ENCODE results near the gene PRRC2B. TPM values are rescaled to one million over a fixed set of nuclear protein-coding genes. Genes with fewer than 3 reads are reported as not detected.
"Not testable (repeated sequence)": the region's sequence is repeated elsewhere in the genome, so short reads cannot be mapped to it uniquely, and the experiment has no call there.

The PRRC2B gene
- total RNA-seq, 1 experiment from 2014 or later: 219 TPM

DNA sequence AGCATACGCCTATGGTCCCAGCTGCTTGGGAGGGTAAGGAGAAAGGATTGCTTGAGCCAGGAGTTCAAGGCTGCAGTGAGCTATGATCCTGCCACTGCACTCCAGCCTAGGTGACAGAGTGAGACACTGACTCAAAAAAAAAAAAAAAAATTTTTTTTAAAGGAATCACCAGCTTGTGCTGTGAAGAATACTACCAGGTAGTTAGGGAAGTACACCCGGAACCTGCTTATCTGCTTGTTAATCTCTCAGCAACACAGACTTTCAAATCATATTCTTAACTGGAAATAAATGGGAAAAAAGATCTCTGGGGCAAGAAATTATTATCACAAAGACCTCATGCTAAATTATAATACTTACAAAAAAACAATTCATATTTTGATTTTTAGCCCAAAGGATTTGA is 26.4 kb upstream of the PRRC2B start:
- CTCF ChIA-PET: interaction anchor here (0.6 to 0.7 kb wide), 3 partner anchors 18 to 677 kb away, joined by 3 read pairs; no protein-coding TSS in a partner anchor
- DNase-seq: no peak
- H3K4me3 ChIP-seq (ENCODE audit: low read depth, low read length): no peak overlapping the region
- Mint-ChIP-seq H3K4me3 (ENCODE audit: unreplicated experiment) (no peak overlapping the region), H3K27ac (ENCODE audit: unreplicated experiment) (peak overlapping the region; percentile 88), H3K36me3 (ENCODE audit: insufficient read depth, unreplicated experiment) (no peaks in the 10 kb centered on the region), H3K9me3 (ENCODE audit: unreplicated experiment) (no peaks in the 10 kb centered on the region), H3K27me3 (ENCODE audit: insufficient read depth, unreplicated experiment) (no peaks in the 10 kb centered on the region), H3K4me1 (ENCODE audit: low read depth, unreplicated experiment) (peaks cover 16% of the 10 kb centered on the region)
- TF ChIP-seq, protein P1, sequence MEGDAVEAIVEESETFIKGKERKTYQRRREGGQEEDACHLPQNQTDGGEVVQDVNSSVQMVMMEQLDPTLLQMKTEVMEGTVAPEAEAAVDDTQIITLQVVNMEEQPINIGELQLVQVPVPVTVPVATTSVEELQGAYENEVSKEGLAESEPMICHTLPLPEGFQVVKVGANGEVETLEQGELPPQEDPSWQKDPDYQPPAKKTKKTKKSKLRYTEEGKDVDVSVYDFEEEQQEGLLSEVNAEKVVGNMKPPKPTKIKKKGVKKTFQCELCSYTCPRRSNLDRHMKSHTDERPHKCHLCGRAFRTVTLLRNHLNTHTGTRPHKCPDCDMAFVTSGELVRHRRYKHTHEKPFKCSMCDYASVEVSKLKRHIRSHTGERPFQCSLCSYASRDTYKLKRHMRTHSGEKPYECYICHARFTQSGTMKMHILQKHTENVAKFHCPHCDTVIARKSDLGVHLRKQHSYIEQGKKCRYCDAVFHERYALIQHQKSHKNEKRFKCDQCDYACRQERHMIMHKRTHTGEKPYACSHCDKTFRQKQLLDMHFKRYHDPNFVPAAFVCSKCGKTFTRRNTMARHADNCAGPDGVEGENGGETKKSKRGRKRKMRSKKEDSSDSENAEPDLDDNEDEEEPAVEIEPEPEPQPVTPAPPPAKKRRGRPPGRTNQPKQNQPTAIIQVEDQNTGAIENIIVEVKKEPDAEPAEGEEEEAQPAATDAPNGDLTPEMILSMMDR (IDR thresholded peaks at IDR 0.05; ENCODE audit: insufficient read depth in 1 of 2, low read depth in 1 of 2, low read length in 1 of 2, severe bottlenecking in 1 of 2, unreplicated experiment in 1 of 2): no peak
- peaks cover 14% of the 10 kb centered on the region for H3K4me1 ChIP-seq
- H3K9me3 ChIP-seq: no peaks in the 10 kb centered on the region
- POLR2A ChIA-PET: interaction anchor here (0.7 kb wide), 1 partner anchor 11 kb away, joined by 6 read pairs; no protein-coding TSS in a partner anchor
- intact Hi-C loops (cut with micrococcal nuclease; ENCODE audit: unreplicated experiment): loop anchor here (5.0 kb wide), 2 partner anchors 50 to 135 kb away; partner anchors contain the start of gene POMT1
- no peaks in the 10 kb centered on the region for H3K27me3 ChIP-seq (replicated peaks; ENCODE audit: control insufficient read depth, insufficient read depth, low read length)
- no TSS peak for BruUV-seq (replicated peaks)
- H3K36me3 ChIP-seq (ENCODE audit: control insufficient read depth, insufficient read depth, low read length): no peaks in the 10 kb centered on the region

DNA sequence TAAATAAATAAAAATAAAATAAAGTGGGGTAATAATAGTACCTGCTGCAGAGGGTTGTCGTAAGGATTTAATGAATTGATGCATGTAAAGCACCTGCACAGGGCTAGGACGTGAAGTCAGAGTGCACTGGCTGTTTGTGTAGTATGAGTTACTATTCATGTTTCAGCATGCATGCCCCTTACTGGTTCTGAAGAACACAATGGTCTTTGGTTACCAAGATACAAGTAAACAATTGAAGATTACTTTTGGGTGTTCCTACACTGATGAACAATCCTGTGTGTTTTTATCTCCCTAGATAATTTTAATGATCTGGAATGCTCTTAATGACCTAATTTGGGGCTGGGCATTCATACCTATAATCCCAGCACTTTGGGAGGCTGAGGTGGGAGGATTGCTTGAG is 23.2 kb upstream of the PRRC2B start:
- Mint-ChIP-seq H3K4me3 (ENCODE audit: unreplicated experiment) (no peak overlapping the region), H3K27ac (ENCODE audit: unreplicated experiment) (no peak overlapping the region), H3K36me3 (ENCODE audit: insufficient read depth, unreplicated experiment) (peaks cover 13% of the 10 kb centered on the region), H3K9me3 (ENCODE audit: unreplicated experiment) (no peaks in the 10 kb centered on the region), H3K4me1 (ENCODE audit: low read depth, unreplicated experiment) (peaks cover 18% of the 10 kb centered on the region), H3K27me3 (ENCODE audit: insufficient read depth, unreplicated experiment) (no peaks in the 10 kb centered on the region)
- Histone ChIP-seq H3K4me3 (ENCODE audit: low read depth, low read length) (no peak overlapping the region), H3K27me3 (replicated peaks; ENCODE audit: control insufficient read depth, insufficient read depth, low read length) (no peaks in the 10 kb centered on the region), H3K36me3 (ENCODE audit: control insufficient read depth, insufficient read depth, low read length) (no peaks in the 10 kb centered on the region), H3K9me3 (no peaks in the 10 kb centered on the region), H3K4me1 (peaks cover 15% of the 10 kb centered on the region)
- no TSS peak for BruUV-seq (replicated peaks)
- POLR2A ChIA-PET: no interaction called here
- CTCF ChIA-PET: no interaction called here
- TF ChIP-seq, protein P1 (IDR thresholded peaks at IDR 0.05; ENCODE audit: insufficient read depth in 1 of 2, low read depth in 1 of 2, low read length in 1 of 2, severe bottlenecking in 1 of 2, unreplicated experiment in 1 of 2): no peak
- DNase-seq: no peak
- intact Hi-C loops (cut with micrococcal nuclease; ENCODE audit: unreplicated experiment): loop anchor here (10.0 kb wide), 2 partner anchors 104 to 364 kb away; no protein-coding TSS in a partner anchor

DNA sequence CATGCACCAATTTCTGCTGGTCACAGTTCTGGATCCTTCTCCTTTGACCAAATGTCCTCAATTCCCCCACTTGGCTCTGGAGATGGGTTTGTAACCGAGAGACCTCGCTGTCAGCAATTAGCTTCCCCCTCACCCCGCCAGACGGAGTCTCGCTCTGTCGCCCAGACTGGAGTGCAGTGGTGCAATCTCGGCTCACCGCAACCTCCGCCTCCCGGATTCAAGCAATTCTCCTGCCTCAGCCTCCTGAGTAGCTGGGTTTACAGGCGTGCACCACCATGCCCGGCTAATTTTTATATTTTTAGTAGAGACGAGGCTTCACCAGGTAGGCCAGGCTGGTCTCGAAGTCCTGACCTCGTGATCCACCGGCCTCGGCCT is 21.3 kb upstream of the PRRC2B start:
- H3K27me3 Mint-ChIP-seq (ENCODE audit: insufficient read depth, unreplicated experiment); H3K4me1 Mint-ChIP-seq (ENCODE audit: low read depth, unreplicated experiment); H3K4me1 ChIP-seq; H3K36me3 ChIP-seq (ENCODE audit: control insufficient read depth, insufficient read depth, low read length); H3K9me3 ChIP-seq; H3K9me3 Mint-ChIP-seq (ENCODE audit: unreplicated experiment); BruUV-seq (replicated peaks); H3K27me3 ChIP-seq (replicated peaks; ENCODE audit: control insufficient read depth, insufficient read depth, low read length): not testable (repeated sequence)
- peak overlapping the region; percentile 87 for H3K27ac Mint-ChIP-seq (ENCODE audit: unreplicated experiment)
- POLR2A ChIA-PET: interaction anchor here (1.2 to 2.1 kb wide), 4 partner anchors 11 to 24 kb away, joined by 4 to 21 read pairs (median 13); no protein-coding TSS in a partner anchor
- intact Hi-C loops (cut with micrococcal nuclease; ENCODE audit: unreplicated experiment): loop anchor here (10.0 kb wide), 2 partner anchors 102 to 362 kb away; no protein-coding TSS in a partner anchor
- DNase-seq: peak in 1 of 2 experiments; percentile 43
- H3K36me3 Mint-ChIP-seq (ENCODE audit: insufficient read depth, unreplicated experiment): peaks cover 13% of the 10 kb centered on the region
- H3K4me3 ChIP-seq (ENCODE audit: low read depth, low read length): peak overlapping the region; percentile 68
- CTCF ChIA-PET: interaction anchor here (0.5 to 1.6 kb wide), 2 partner anchors 11 to 23 kb away, joined by 5 to 9 read pairs; no protein-coding TSS in a partner anchor
- peak overlapping the region; percentile 88 for H3K4me3 Mint-ChIP-seq (ENCODE audit: unreplicated experiment)

DNA sequence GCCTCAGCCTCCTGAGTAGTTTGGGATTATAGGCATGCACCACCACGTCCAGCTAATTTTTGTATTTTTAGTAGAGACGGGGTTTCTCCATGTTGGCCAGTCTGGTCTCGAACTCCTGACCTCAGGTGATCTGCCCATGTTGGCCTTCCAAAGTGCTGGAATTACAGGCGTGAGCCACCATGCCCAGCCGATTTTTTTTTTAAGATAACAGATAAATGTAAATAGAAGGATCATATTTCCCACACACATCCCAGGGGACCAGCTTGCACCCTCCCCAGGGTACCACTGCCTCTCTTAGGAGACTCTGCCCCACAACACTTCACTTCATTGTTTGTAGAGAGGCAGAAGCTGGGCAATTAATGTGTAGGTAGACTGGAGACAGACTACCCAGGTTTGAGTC is 19.2 kb upstream of the PRRC2B start:
- intact Hi-C loops (cut with micrococcal nuclease; ENCODE audit: unreplicated experiment): loop anchor here (10.0 kb wide), 2 partner anchors 100 to 360 kb away; no protein-coding TSS in a partner anchor
- DNase-seq; BruUV-seq (replicated peaks); H3K27me3 Mint-ChIP-seq (ENCODE audit: insufficient read depth, unreplicated experiment); H3K9me3 Mint-ChIP-seq (ENCODE audit: unreplicated experiment); H3K27me3 ChIP-seq (replicated peaks; ENCODE audit: control insufficient read depth, insufficient read depth, low read length); H3K36me3 ChIP-seq (ENCODE audit: control insufficient read depth, insufficient read depth, low read length); CTCF ChIA-PET; H3K4me1 Mint-ChIP-seq (ENCODE audit: low read depth, unreplicated experiment); POLR2A ChIA-PET; H3K27ac Mint-ChIP-seq (ENCODE audit: unreplicated experiment); H3K9me3 ChIP-seq; H3K4me3 ChIP-seq (ENCODE audit: low read depth, low read length); H3K4me1 ChIP-seq: not testable (repeated sequence)
- Mint-ChIP-seq H3K4me3 (ENCODE audit: unreplicated experiment) (peak overlapping the region; percentile 88), H3K36me3 (ENCODE audit: insufficient read depth, unreplicated experiment) (peaks cover 13% of the 10 kb centered on the region)
